GM19025 (cell line): Measurements from ENCODE around the gene LDHAL6B.

Experiments used
- ATAC-seq: cut with Tn5 transposase; IDR thresholded peaks from one replicate; pipeline ENCODE4 v1.9.1; 2021; ENCODE audit warnings: mild to moderate bottlenecking, low read depth, moderate library complexity; ENCODE audit not compliant: unreplicated experiment

Gene LDHAL6B

DNA sequence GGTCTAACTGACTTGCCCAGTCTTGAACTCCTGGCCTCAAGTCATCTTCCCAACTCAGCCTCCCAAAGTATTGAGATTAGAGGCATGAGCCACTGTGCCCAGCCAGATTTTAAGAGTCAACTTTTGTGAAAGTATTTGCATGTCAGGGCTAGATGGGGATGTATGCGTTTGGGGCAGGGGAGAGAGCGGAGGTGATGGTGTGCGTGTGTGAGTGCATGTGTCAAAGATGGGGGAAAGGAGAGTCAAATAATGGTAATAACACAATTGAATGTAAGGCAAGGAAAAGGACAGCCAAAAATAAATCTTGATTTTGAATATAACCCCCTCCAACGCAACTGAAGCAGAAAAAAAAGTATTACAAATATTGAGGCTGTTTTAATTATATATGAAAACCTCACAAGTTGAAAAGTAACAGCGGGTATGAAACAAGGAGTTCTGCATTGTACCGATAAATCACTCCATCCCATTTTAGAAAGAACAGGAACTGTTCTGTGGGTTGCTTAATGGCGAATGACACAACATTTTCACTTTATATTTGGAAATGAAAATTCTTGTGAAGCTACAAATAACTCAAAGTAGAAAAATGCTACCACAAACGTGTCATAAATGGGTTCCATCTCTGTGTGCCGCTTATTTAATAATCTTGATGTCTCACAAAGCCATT is 29.9 kb upstream of the LDHAL6B start:
- no peak for ATAC-seq

DNA sequence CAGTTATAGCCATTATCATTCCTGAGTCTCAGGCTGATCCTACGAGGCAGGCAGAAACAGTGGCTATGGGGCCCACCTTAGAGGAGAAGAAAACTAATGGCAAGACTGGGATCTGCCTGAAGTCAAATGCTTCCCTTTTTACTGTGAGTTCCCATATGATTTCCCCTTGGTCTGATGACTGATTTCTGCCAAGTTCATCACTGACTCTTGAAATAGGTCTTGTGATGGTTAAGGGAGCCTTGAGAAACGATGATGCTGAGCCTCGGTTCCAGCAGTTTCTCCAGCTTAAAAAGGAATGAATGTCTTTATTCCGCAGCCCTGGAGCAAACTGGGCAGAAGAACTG is 29.4 kb upstream of the LDHAL6B start:
- ATAC-seq = no peak

DNA sequence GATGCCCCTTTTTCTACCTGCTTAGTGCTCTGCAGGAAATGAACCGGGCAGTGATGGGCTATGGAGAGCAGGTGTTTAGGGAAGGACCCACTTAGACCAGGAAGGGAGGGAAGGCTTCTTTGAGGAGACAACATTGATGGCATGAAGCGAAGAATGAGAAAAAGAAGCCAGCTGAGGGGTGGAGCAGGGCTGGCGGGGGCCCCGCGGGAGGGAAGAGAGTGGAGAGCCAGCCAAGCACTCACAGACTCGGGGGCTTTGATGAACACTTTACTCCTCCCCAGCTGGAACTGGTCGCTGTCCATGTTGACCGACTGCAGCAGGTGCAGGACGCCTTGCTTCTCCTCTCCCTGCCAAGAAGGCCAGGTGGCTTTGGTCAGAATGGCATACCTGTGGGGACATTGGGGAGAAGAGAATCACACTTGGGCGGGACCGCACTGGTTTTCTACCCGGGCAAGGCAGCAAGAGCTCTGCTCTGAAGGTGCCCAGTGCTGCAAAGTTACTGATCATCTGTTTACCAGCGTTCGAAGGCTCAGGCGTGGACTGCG is 28.4 kb upstream of the LDHAL6B start:
- ATAC-seq = no peak

DNA sequence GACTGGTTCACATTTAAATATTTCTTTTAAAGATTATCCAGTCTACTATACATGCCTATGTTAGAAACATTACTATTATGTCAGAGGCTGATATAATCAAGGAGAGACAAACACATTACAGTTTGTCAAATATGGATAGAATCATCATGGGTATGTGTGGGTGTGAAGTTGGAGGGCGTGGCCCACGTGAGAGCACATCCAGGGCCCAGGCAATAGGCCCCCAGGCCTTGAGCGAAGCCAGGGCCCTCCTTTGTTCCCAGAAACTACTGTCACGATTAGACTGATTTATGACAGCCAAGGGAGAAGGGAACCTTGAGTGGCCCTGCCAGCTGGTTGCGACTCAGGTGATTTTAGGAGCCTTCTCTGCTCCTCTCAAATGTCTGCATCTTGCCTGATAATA is 26.9 kb upstream of the LDHAL6B start:
- ATAC-seq = no peak

DNA sequence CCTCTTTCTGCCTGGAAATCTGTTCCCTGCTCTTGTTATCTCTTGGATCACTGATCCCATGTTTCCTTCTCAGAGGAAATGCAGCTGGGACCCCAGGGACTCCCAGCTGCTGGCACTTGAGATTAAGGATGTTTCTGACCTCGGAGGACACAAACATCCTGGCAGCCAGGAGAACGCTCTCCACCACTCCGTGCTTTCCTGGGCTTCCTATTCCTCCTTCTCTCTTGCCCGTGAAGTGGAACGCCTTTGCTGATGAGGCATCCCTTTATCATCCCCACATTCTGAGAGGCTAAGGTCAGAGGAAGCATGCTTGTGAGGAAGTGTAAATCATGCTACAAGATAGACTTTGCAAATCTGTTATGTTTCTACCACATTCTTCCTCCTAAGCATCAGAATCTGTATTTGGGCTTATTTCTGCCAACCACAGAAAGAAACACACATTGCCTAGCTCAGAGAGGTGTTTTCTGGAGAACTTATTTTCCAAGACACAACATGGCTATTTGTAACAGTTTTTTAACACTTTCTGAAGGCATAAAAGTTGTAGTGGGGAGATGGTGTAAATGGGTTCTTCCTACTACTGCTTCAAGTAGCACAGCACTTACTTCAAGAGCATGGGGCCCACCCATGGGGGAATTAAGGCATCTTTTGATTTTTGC is 25.6 kb upstream of the LDHAL6B start:
- ATAC-seq = no peak

DNA sequence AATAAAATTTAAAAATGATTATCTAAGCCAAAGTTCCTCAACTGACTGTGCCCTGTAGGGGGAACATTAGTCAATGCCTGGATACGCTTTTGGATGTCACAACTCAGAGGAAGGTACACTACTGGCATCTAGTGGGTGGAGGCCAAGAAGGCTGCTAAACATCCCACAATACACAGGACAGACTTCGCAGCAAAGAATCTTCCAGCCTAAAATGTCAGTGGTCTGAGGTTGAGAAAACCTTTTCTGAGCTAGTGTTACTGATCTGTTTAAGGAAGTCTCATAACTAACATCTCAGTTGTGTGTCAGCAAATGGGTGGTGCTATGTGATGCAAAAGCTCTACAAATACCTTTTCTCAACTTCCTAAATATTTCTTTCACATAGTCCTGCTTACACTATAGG is 20.9 kb upstream of the LDHAL6B start:
- ATAC-seq = no peak

DNA sequence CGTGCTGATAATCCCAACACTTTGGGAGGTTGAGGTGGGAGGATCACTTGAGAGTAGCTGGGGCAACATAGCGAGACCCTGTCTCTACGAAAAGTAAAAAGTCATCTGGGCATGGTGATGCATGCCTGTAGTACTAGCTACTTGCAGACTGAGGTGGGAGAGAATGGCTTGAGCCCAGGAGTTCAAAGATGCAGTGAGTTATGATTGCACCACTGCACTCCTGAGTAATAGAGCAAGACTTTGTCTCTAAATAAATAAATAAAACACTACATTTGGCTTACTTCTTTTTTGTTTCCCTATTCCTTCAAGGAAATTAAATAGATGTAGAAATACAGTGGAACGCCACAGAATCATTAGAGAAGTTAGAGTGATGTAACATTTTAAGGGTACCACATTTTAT is 20.1 kb upstream of the LDHAL6B start:
- no peak for ATAC-seq

DNA sequence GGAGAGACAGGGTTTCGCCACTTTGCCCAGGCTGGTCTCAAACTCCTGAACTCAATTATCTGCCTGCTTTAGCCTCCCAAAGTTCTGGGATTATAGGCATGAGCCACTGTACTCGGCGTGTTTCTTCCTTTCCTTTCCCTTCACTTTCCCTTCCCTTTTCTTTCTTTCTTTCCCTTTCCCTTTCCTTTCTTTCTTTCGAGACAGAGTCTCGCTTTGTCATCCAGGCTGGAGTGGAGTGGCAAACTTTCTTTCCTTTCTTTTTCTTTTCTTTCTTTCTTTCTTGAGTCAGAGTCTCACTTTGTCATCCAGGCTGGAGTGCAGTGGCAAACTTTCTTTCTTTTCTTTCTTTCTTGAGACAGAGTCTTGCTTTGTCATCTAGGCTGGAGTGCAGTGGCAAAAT is 17.4 kb upstream of the LDHAL6B start:
- ATAC-seq = no peak

DNA sequence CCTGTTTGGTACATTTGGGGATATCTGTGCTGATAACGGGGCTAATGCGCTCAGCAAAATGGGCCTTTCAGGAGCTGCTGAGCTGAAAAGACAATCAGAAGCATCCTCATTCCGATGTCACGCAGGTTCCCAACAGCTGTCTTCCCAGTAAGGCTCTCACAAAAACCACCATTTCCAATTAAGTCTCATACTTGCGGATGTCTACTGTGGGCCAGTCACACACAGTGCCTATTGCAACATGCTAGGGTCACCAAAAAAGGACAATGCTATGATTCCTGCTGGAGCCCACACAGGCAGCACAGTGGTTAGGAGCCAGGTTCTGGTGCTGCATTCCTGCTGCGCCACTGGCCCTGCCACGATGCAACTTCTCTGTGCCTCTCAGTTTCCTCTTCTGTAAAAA is 16.4 kb upstream of the LDHAL6B start:
- ATAC-seq = no peak

DNA sequence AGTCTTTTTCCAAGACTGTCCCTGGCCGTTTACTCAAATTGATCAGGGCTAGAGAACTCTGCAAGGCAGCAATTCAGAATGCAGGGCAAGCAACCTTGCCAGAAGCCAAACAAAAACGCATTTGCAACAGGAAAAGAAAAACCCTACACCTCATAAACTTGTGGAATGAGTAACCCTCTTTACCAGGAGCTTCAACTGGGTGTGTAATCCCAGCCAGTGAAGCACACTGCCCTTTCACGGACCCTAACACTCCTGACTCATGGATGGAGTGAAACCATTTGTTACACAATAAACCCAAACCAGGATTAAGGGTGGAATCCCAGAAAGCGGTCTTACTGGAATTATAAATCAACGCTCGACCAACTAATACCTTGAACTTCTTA is 14.8 kb upstream of the LDHAL6B start:
- ATAC-seq = no peak

DNA sequence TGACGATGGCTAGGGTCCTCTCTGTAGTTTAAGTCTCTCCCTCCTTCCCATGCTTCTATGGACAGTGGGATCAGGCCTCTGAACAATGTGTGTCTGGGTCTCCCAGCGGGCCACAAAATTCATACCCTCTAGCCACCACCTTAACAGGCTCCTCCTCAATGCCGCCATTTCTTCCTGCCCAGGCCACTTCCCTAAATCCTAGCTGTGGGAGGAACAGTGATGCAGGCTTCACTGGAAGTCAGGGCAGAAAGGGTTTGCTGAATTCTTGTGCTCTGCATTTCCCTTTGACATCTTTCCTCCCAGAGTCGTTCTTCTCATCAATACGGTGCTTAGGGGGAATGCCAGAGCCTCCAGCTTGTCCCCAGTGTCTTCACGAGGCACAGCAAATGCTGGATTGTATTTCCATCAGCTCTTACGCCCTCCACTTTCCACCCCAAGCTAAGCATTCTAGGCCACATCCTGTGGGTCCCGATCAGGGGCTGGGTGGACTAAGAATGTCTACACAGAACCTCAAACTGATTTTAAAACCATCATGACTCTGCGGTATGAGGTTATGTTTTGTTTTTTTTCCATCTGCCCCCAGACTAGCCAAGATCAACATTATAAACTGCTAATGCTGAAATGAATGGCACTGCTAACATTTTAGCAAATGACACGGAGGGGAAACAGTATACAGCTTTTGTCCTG is 11.9 kb upstream of the LDHAL6B start:
- ATAC-seq = no peak

DNA sequence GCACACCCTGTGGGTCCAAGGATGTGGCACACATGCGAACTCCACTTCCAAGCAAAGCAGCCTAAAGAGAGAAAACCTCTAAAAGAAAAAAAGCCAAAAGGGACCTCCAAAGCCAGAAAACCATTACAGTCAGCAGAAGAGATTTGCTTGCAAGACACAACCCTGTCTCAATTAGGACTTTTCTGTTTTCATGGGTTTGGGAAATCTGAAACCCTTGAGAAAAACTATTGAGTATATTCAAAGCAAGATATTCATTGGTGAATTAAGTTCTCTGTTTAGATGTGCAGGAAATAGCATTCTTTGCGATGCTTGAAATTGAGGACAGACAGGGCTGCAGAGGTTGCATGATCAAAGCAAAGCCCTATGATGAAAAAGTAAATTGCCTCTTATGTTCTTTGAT is 10.2 kb upstream of the LDHAL6B start:
- ATAC-seq = no peak

DNA sequence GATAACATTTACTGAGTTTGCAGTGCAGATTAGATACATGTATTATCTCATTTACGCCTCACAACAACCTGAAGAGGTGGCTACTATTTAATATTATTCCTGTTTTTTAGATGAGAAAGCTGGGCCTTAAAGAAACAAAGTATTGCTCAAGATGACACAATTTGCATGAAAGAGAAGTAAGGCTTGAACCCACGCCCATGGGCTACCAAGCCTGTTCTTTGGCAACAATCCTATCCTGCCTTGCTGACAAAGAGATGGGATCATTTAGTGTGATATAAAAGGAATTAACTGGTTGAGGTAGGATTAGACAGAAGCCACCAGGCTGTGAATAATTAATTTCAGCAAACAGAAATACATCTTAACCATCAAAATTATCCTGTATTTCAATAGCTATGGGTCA is 9.2 kb upstream of the LDHAL6B start:
- no peak for ATAC-seq

DNA sequence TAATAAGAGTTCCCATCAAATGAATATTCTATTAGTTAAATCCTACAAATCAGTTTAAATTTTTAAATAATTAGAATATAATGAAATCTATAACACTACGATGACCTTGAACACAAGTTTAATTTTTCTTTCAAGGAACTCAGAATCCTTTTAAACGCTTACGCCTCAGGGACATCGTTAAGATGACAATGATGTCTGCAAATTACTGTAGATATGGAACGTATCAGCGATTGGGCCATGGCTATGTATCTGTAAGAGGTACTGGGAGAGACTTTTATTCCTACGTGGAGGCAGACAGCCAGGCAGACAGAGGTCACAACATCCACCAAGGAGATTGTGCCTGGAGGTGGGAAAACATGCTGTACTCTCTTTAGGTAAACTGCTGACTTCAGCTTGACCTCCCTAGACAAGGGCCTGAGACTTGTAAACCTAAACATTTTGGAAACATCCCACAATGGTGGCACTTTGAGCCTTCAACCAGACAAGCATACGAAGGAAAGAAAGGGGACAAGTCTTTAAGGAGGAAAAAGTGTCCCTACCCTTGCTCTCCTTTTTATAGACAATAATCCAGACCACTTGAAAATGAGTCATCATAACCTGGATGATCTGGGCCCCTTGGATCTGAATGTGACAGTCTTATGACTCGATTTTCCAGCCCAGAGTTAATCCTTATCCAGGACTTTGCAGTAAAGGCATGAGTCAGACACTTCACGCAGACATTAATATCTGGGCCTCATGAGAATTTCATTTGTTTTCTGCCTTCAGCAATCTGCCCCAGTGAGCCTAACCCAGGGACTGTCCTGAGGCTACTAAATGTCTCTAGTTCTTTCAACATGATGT is 6.8 kb upstream of the LDHAL6B start:
- ATAC-seq = no peak

DNA sequence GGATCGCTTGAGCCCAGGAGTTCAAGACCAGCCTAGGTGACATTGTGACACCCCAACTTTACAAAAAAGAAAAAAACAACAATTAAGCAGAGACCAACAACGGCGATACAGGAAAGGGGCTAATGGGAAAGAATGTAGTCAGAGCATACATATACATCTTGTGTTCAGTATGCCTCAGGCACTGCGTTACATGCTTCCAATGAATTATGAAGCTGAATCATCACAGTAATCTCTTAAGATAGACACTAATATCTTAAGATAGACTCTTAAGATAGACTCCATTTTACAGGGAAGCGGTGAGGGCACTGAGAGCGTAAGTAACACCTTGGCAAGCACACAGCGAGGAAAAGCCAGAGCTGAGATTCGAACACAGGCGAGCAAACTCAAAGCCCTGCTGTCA is 6.1 kb upstream of the LDHAL6B start:
- no peak for ATAC-seq

DNA sequence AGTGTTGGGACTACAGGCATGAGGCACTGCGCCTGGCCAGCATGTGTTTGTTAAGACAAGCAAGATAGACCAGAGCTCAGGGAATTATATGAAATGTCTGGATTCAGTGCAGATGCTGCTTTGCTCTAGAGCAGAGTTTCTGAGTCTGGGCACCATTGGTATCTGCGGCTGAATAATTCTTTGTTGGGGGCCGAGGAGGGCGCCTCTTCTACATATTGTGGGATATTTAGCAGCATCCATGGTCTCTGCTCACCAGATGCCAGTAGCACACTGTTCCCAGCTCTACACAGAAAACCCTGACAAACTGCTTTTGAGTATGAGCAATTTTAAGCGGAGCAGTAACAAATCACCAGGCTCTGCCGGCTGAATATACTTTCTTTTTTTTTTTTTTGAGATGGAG is 3.6 kb upstream of the LDHAL6B start:
- no peak for ATAC-seq

DNA sequence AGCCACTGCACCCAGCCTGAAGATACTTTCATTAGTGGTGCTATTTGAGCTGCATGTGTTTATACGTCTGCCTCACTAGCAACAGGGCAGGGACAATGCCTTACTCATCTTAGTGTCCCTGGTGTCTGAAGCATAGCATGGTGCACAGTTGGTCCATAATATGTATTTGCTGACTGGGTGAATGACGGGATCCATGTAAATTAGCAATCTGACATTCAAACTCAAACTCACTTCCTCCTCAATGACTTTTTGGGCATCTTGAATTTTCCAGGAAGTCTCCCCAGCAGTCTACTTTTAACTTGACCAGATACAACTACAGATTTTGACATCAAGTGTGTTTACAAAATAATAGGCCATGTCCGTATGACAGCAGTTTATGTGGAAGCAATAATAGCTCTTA is 3.0 kb upstream of the LDHAL6B start:
- no peak for ATAC-seq

DNA sequence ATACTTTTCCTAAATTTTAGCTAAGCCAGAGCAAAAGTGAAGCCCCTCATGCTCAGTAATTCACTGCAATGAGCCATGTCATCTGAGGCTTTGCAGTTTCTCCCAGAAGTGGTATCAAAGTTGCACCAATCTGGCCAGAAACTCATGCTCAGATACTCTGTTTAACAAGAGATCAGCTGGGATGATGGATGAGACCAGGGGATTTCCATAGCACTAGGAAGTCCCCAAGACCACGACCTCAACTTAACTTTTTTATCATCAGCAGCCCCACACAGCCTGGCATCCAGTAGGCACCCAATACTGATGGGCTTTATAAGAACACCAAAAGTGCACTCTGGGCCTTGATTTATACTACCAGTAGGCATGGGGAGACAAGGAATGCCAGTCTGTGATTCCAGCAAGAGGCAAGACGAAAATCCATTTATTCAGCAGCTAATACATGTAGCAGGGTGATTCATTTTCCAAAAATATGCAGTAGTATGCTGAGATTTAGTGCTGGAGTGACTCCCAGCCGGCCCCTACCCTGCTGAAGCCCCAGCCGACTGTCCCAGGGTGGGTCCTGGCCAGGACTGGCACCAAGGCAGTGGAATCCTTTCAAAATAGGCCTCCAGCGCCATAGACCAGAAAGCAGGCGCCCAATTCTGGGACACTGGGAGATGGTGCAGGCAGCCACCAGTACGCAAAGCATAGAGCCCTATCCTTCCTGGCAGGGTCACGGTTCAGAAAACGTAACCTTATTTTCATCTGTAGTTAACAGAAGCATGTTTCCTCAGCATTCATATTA is 612 bp upstream of the LDHAL6B start:
- no peak for ATAC-seq

DNA sequence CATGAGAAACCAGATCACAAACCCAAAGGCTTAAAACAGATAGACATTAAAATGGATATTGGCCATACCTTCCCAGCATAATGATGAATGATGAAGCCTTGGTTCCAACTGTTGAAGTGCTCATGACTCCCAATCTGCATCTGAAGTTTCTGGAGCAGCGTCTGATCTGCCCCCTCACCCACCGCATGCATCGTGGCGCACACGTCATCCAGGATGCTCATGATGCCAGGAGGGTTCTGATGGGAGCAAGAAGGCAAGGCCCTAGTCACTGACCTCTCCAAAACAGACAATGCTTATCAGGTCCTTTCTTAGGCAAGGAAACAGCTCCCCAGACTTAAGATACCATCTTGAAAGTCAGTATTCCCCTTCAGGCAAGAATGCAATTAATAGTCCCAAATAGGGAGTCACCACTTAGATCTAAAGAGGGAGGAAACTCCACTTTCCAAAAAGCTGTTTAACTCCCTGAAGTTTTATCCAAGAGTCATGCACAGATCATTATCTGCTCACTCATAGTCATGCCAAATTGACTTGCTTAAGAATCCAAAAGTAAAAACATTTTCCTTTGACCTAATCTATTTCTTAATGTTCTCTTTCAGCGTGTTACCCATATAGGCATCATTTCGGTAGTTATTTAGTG is 2.1 kb downstream of the LDHAL6B start:
- ATAC-seq = no peak

DNA sequence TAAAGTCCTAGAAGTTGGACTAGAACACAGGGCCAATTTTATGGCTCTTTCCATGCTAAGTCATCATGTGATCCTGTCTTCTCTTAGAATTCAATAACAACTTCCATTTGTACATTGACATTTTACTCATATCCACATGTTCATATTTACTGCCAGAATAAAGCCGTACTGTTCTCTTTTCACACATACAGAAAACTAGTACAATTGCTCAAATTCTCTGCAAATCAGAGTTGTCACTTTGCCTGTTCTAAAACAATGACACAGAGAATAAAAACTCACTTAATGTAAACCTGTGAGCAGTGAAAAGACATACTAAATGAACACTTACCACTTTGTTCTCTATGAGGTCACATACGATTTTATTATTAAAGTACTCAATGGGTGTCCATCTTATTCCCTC is 3.5 kb downstream of the LDHAL6B start:
- ATAC-seq = no peak
